SK-N-SH treated with all-trans-retinoic acid at 6 μM for 48 hours (cell line): ENCODE measurements around the gene TMEM9B.

Experiments used
- ATAC-seq: fragments of 200-7000 bp; cut with Tn5 transposase; 3 replicates; pipeline ENCODE4 v1.9.1; 2020; ENCODE audit warnings: mild to moderate bottlenecking, moderate library complexity
- ARNTL ChIP-seq: fragments of 450-650 bp; formaldehyde crosslinking; IDR thresholded peaks from 2 replicates; pipeline ENCODE4 v1.5.0; 2020; ENCODE audit warnings: low read depth, mild to moderate bottlenecking, moderate library complexity, borderline replicate concordance
- BACH2 ChIP-seq: fragments of 250-450 bp; sonication (Bioruptor Pico); IDR thresholded peaks from 2 replicates; pipeline ENCODE4 v1.9.0; 2021; ENCODE audit warnings: mild to moderate bottlenecking, borderline replicate concordance
- CSDC2 ChIP-seq: fragments of 250-450 bp; sonication (Bioruptor Pico); IDR thresholded peaks from 2 replicates; pipeline ENCODE4 v1.5.0; 2020; ENCODE audit warnings: mild to moderate bottlenecking, moderate library complexity
- CSRNP3 ChIP-seq: fragments of 250-450 bp; sonication (Bioruptor Pico); IDR thresholded peaks from 2 replicates; pipeline ENCODE4 v1.5.1; 2021; ENCODE audit warnings: mild to moderate bottlenecking, moderate library complexity
- ESRRG ChIP-seq: fragments of 250-450 bp; sonication (Bioruptor Pico); IDR thresholded peaks from 2 replicates; pipeline ENCODE4 v1.6.1; 2021; ENCODE audit warnings: mild to moderate bottlenecking
- GLIS3 ChIP-seq: fragments of 250-450 bp; sonication (Bioruptor Pico); IDR thresholded peaks from 2 replicates; pipeline ENCODE4 v1.5.0; 2020; ENCODE audit warnings: mild to moderate bottlenecking, moderate library complexity
- ISL1 ChIP-seq: fragments of 250-450 bp; sonication (Bioruptor Pico); IDR thresholded peaks from 2 replicates; pipeline ENCODE4 v2.1.2; 2022; ENCODE audit warnings: mild to moderate bottlenecking, moderate library complexity
- OSR1 ChIP-seq: fragments of 250-450 bp; sonication (Bioruptor Pico); IDR thresholded peaks from 2 replicates; pipeline ENCODE4 v1.8.0; 2022; ENCODE audit warnings: moderate library complexity, mild to moderate bottlenecking, inconsistent platforms
- PATZ1 ChIP-seq: fragments of 250-450 bp; sonication (Bioruptor Pico); IDR thresholded peaks from 2 replicates; pipeline ENCODE4 v1.8.0; 2020; ENCODE audit warnings: mild to moderate bottlenecking, moderate library complexity, borderline replicate concordance
- PPARA ChIP-seq: fragments of 250-450 bp; sonication (Bioruptor Pico); IDR thresholded peaks from 2 replicates; pipeline ENCODE4 v1.5.0; 2020; ENCODE audit warnings: mild to moderate bottlenecking, borderline replicate concordance
- RARB ChIP-seq: fragments of 250-450 bp; sonication (Bioruptor Pico); IDR thresholded peaks from 2 replicates; pipeline ENCODE4 v1.8.0; 2021; ENCODE audit warnings: mild to moderate bottlenecking, moderate library complexity
- SNAI2 ChIP-seq: fragments of 250-450 bp; sonication (Bioruptor Pico); IDR thresholded peaks from 2 replicates; pipeline ENCODE4 v1.5.0; 2020; ENCODE audit warnings: mild to moderate bottlenecking, moderate library complexity
- TCF4 ChIP-seq: fragments of 250-450 bp; sonication (Bioruptor Pico); IDR thresholded peaks from 2 replicates; pipeline ENCODE4 v1.8.0; 2021; ENCODE audit warnings: mild to moderate bottlenecking, moderate library complexity, borderline replicate concordance
- TOX ChIP-seq: fragments of 250-450 bp; sonication (Bioruptor Pico); IDR thresholded peaks from 2 replicates; pipeline ENCODE4 v1.8.0; 2021; ENCODE audit warnings: mild to moderate bottlenecking, moderate library complexity, borderline replicate concordance
- TSHZ2 ChIP-seq: fragments of 250-450 bp; sonication (Bioruptor Pico); IDR thresholded peaks from 2 replicates; pipeline ENCODE4 v1.5.0; 2020; ENCODE audit warnings: mild to moderate bottlenecking, moderate library complexity
- ZFP3 ChIP-seq: fragments of 250-450 bp; sonication (Bioruptor Pico); IDR thresholded peaks from 2 replicates; pipeline ENCODE4 v1.5.0; 2020; ENCODE audit warnings: mild to moderate bottlenecking, moderate library complexity
- ZFP30 ChIP-seq: fragments of 450-650 bp; formaldehyde crosslinking; IDR thresholded peaks from 2 replicates; pipeline ENCODE4 v1.5.0; 2022; ENCODE audit warnings: mild to moderate bottlenecking, moderate library complexity
- ZNF565 ChIP-seq: fragments of 450-650 bp; formaldehyde crosslinking; conservative IDR thresholded peaks from 2 replicates; pipeline ENCODE4 v1.5.0; 2020; ENCODE audit warnings: low read depth, mild to moderate bottlenecking, moderate library complexity
- ZNF70 ChIP-seq: fragments of 450-650 bp; formaldehyde crosslinking; IDR thresholded peaks from 2 replicates; pipeline ENCODE4 v1.5.0; 2020; ENCODE audit warnings: mild to moderate bottlenecking, moderate library complexity
- ZNF8 ChIP-seq: fragments of 450-650 bp; formaldehyde crosslinking; IDR thresholded peaks from 2 replicates; pipeline ENCODE4 v1.5.0; 2020; ENCODE audit warnings: mild to moderate bottlenecking, moderate library complexity
- TF ChIP-seq, protein P1 (sequence below): fragments of 250-450 bp; sonication (Bioruptor Pico); IDR thresholded peaks from 2 replicates; pipeline ENCODE4 v1.5.1; 2020; ENCODE audit warnings: low read depth, mild to moderate bottlenecking, moderate library complexity
- TF ChIP-seq, protein P2 (sequence below): fragments of 250-450 bp; sonication (Bioruptor Pico); IDR thresholded peaks from 2 replicates; pipeline ENCODE4 v1.8.0; 2021; ENCODE audit warnings: low read depth, mild to moderate bottlenecking, moderate library complexity, borderline replicate concordance

TMEM9B gene

DNA sequence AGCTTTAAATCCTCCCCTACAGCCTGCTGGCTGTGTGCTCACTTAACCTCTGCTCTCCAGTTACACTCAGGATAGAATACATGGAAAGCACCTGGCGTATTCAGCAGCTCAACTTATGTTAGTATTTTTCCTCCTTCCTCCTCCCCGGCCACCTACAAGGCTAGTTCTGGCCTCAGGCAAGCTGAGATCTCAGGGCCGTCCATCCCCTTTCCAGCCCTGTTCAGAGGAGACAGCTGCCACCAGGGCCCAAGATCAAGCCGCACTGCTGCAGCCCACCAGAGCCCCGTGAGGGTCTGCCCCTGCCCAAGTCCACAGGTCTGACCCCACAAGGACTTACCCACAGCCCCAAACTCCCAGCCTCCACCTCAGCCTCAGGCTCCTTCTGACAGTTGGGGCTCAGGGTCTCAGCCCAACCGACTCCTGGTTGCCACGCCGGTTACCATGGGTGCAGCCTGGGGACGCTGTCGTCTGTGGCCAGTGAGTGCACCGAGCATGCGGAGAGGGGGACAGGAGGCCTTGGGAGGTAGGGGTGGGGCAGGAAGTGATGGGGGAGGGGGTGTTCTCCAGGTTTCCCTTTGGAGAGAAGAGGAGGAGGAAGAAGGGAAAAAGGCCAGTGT is 31.6 kb downstream of the TMEM9B start, which contains the start of gene C11orf16:
Gene C11orf16 (minus strand): TSS at position 384 of the 617 bp plus-strand sequence. CDS start 639 bp downstream, outside the sequence.
- TF ChIP-seq TSHZ2 (CRISPR knock-in tag), result no peak
- no peak for TF ChIP-seq PATZ1
- no peak for TF ChIP-seq ZFP30
- no peak for TF ChIP-seq ZFP3 (CRISPR knock-in tag)
- no peak for TF ChIP-seq CSRNP3 (CRISPR knock-in tag)
- no peak for TF ChIP-seq PPARA
- no peak for TF ChIP-seq RARB (CRISPR knock-in tag)
- TF ChIP-seq, protein P1, sequence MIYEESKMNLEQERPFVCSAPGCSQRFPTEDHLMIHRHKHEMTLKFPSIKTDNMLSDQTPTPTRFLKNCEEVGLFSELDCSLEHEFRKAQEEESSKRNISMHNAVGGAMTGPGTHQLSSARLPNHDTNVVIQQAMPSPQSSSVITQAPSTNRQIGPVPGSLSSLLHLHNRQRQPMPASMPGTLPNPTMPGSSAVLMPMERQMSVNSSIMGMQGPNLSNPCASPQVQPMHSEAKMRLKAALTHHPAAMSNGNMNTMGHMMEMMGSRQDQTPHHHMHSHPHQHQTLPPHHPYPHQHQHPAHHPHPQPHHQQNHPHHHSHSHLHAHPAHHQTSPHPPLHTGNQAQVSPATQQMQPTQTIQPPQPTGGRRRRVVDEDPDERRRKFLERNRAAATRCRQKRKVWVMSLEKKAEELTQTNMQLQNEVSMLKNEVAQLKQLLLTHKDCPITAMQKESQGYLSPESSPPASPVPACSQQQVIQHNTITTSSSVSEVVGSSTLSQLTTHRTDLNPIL (CRISPR knock-in tag), result no peak
- no peak for TF ChIP-seq TOX (CRISPR knock-in tag)
- no peak for TF ChIP-seq TCF4 (CRISPR knock-in tag)
- no peak for TF ChIP-seq ISL1 (CRISPR knock-in tag)
- TF ChIP-seq ARNTL, result no peak
- no peak for TF ChIP-seq CSDC2 (CRISPR knock-in tag)
- no peak for TF ChIP-seq ESRRG
- TF ChIP-seq ZNF70 (CRISPR knock-in tag), result no peak
- no peak for TF ChIP-seq ZNF565
- no peak for TF ChIP-seq SNAI2 (CRISPR knock-in tag)
- no peak for TF ChIP-seq BACH2 (CRISPR knock-in tag)
- TF ChIP-seq ZNF8, result no peak
- no peak for TF ChIP-seq OSR1 (CRISPR knock-in tag)
- ATAC-seq, result no peak

DNA sequence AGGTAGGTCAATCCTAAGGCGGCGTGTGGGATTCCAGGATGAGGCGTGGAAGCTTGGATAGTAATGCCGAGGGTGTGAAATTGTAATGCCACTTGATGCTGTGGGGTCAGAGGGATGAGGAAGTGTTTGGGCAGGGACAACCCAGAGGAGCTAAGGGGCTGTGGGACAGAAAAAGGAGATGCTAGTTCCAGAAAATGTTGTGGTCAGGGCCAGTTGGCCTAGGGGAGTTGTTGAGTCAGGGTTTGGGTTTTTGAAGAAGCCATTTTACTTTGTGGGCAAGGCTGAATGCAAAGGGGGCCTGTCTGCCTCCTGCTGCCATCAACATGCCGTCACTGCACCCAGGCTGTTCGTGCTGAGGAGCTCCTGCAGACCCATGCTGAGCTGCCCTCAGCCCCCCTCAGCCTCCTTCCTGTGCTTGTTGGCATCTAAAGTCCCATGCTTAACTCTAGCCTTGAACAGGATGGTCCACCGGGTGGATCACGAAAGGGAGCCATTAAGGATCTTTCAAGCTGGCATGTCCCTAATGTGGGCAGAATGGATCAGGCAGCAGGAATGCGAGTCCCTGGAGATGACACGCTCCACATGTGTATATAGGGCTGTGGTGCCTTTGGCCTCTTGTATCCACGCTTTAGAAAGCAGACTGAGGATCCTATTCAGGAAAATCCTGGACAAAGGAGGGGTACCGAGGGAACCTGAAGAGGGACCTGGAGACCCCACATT is 33.6 kb downstream of the TMEM9B start:
- ATAC-seq, result no peak
- TF ChIP-seq, protein P2, sequence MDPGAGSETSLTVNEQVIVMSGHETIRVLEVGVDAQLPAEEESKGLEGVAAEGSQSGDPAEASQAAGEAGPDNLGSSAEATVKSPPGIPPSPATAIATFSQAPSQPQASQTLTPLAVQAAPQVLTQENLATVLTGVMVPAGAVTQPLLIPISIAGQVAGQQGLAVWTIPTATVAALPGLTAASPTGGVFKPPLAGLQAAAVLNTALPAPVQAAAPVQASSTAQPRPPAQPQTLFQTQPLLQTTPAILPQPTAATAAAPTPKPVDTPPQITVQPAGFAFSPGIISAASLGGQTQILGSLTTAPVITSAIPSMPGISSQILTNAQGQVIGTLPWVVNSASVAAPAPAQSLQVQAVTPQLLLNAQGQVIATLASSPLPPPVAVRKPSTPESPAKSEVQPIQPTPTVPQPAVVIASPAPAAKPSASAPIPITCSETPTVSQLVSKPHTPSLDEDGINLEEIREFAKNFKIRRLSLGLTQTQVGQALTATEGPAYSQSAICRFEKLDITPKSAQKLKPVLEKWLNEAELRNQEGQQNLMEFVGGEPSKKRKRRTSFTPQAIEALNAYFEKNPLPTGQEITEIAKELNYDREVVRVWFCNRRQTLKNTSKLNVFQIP (CRISPR knock-in tag), result no peak
- TF ChIP-seq PPARA (no peak), CSRNP3 (CRISPR knock-in tag) (no peak), ISL1 (CRISPR knock-in tag) (no peak), TOX (CRISPR knock-in tag) (no peak), TSHZ2 (CRISPR knock-in tag) (no peak), RARB (CRISPR knock-in tag) (no peak), SNAI2 (CRISPR knock-in tag) (no peak), TCF4 (CRISPR knock-in tag) (no peak), PATZ1 (no peak), ZFP30 (no peak), ZNF70 (CRISPR knock-in tag) (no peak), OSR1 (CRISPR knock-in tag) (no peak), BACH2 (CRISPR knock-in tag) (no peak), GLIS3 (CRISPR knock-in tag) (no peak), ZNF8 (no peak)
